ENCODE data around the gene SORCS1.

SORCS1 gene

GRCh38 chr10:107032700-107033401, 131.7 kb downstream of the SORCS1 start:
- TF ChIP-seq RAD21 (IDR thresholded peaks at IDR 0.05; ENCODE audit: low read depth) = no peak
- no peak for TF ChIP-seq MAX (IDR thresholded peaks at IDR 0.05)
- TF ChIP-seq ZBTB7A (IDR thresholded peaks at IDR 0.05; ENCODE audit: low read depth) = no peak
- no peak for TF ChIP-seq CEBPB (IDR thresholded peaks at IDR 0.05)
- no peak for TF ChIP-seq EGR1 (IDR thresholded peaks at IDR 0.05)
- TF ChIP-seq NFIC (IDR thresholded peaks at IDR 0.05) = no peak
- TF ChIP-seq FOXM1 (IDR thresholded peaks at IDR 0.05; ENCODE audit: borderline replicate concordance, low read depth) = no peak
- TF ChIP-seq TAF1 (IDR thresholded peaks at IDR 0.05; ENCODE audit: low read depth) = no peak
- TF ChIP-seq CREB1 (IDR thresholded peaks at IDR 0.05; ENCODE audit: low read depth) = no peak
- no peak for TF ChIP-seq YY1 (IDR thresholded peaks at IDR 0.05; ENCODE audit: low read depth)
- TF ChIP-seq TCF12 (IDR thresholded peaks at IDR 0.05; ENCODE audit: low read depth) = no peak
- TF ChIP-seq, protein P1, sequence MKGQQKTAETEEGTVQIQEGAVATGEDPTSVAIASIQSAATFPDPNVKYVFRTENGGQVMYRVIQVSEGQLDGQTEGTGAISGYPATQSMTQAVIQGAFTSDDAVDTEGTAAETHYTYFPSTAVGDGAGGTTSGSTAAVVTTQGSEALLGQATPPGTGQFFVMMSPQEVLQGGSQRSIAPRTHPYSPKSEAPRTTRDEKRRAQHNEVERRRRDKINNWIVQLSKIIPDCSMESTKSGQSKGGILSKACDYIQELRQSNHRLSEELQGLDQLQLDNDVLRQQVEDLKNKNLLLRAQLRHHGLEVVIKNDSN (IDR thresholded peaks at IDR 0.05) = no peak

DNA sequence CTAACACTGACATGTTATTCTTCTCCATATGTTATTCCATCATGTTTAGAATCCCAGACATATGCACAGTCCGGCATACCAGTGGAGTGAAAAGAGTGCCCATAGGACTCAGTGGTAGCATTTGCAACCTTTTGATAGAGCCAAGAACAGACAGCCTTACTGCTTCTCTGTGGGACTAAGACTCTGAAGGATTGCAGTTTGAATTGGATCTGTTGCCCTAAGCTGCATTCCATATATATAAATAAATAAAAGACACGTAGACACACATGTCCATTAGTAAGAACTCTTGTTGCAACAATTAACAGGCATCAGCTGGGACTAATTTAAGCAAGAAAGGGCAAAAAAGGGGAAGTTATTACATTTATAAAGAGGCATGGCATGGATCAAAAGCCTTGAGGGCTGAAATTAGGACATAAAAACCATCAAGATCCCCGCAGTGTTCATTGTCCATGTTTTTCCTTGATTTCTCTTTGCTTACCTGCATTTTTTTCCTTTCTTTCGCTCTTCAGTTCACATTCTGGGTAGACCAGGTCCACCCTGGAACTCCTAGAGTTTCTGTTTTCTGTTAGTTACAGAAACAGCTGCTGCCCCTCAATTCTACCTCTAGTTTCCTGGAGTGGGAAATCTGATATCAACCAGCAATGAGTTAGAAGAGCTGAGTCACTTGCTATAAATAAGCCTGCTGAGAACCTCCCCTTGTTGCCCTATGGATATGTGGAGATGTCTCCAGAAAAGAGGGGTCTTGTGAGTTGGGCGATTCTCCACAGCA, 132.4 kb downstream of the SORCS1 start:
- TF ChIP-seq TAF1 (IDR thresholded peaks at IDR 0.05; ENCODE audit: low read depth) (no peak), MAX (IDR thresholded peaks at IDR 0.05) (no peak), REST (IDR thresholded peaks at IDR 0.05; ENCODE audit: low read depth) (no peak), TCF12 (IDR thresholded peaks at IDR 0.05; ENCODE audit: low read depth) (no peak), CREB1 (IDR thresholded peaks at IDR 0.05; ENCODE audit: low read depth) (no peak)
- TF ChIP-seq, protein P1 (IDR thresholded peaks at IDR 0.05) = no peak

- TF ChIP-seq YY1 (IDR thresholded peaks at IDR 0.05; ENCODE audit: low read depth) (no peak), TCF12 (IDR thresholded peaks at IDR 0.05; ENCODE audit: low read depth) (no peak), CREB1 (IDR thresholded peaks at IDR 0.05; ENCODE audit: low read depth) (no peak), ZBTB7A (IDR thresholded peaks at IDR 0.05; ENCODE audit: low read depth) (no peak), TAF1 (IDR thresholded peaks at IDR 0.05; ENCODE audit: low read depth) (no peak), REST (IDR thresholded peaks at IDR 0.05; ENCODE audit: low read depth) (no peak), CEBPB (IDR thresholded peaks at IDR 0.05) (no peak), FOXM1 (IDR thresholded peaks at IDR 0.05; ENCODE audit: borderline replicate concordance, low read depth) (no peak), EGR1 (IDR thresholded peaks at IDR 0.05) (no peak), MAX (IDR thresholded peaks at IDR 0.05) (no peak), NFIC (IDR thresholded peaks at IDR 0.05) (no peak), TEAD4 (IDR thresholded peaks at IDR 0.05) (no peak), RAD21 (IDR thresholded peaks at IDR 0.05; ENCODE audit: low read depth) (no peak), EP300 (IDR thresholded peaks at IDR 0.05; ENCODE audit: borderline replicate concordance) (no peak)
- TF ChIP-seq, protein P1 (IDR thresholded peaks at IDR 0.05) = no peak
Observed at GRCh38 chr10:107028236-107028635, 136.3 kb downstream of the SORCS1 start.

DNA sequence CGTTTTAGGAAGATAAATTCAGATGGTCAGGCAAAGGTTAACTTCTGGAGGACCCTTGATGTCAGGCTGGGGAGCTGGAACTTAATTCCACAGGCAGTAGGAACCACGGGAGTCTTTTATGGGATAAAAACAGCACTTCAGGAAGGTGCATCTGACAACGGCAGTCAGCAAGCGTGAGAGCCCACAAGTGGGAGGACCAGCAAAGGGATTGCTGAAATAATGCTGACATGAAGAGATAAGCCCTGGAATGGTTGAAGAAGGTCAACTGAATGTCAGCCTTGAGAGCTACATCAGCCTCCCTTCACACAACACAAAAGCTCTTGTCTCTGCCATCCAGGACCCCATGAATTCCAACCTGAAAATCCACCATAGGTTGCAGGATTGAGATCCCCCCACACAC, 138.8 kb downstream of the SORCS1 start:
- no peak for TF ChIP-seq CREB1 (IDR thresholded peaks at IDR 0.05; ENCODE audit: low read depth)

DNA sequence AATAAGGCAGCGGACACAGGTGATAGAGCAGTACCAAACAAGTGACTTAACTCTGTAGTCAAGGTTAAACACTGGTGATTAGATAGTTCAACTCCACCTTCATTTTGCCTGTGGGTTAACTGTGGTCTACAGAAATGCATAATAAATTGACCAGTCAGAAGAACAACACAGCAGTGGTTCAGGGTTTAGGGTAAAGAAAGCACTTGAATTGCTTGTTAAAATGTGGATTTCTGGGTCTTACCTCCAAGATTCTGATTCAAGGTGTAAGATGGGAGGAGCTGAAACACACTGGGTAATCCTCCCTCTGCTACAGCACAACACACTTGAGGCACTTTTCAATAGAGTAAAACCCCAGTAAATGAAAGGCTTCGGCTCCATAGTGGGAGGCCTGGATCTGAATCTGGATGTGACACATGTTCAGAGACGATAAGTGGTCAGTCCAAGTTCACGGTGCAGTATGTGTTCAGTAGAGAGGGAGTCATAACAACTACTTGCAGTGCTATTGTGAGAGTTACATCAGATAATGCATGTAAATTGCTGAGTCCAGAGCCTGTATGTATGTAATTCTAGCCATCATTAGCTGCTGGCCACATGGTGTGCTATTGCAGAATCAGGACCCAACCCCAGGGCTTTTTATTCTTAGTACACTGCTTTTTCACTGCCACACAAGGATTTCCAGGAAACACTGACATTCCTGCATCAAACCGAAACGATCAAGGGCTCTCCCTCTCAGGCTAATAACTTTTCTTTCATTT, 141.7 kb downstream of the SORCS1 start:
- no peak for TF ChIP-seq MAX (IDR thresholded peaks at IDR 0.05)
- no peak for TF ChIP-seq TCF12 (IDR thresholded peaks at IDR 0.05; ENCODE audit: low read depth)
- TF ChIP-seq ZBTB7A (IDR thresholded peaks at IDR 0.05; ENCODE audit: low read depth) = no peak
- TF ChIP-seq CEBPB (IDR thresholded peaks at IDR 0.05) = no peak
- TF ChIP-seq, protein P1 (IDR thresholded peaks at IDR 0.05) = no peak
- no peak for TF ChIP-seq RAD21 (IDR thresholded peaks at IDR 0.05; ENCODE audit: low read depth)
- no peak for TF ChIP-seq YY1 (IDR thresholded peaks at IDR 0.05; ENCODE audit: low read depth)
- TF ChIP-seq TEAD4 (IDR thresholded peaks at IDR 0.05) = no peak
- TF ChIP-seq EGR1 (IDR thresholded peaks at IDR 0.05) = no peak
- no peak for TF ChIP-seq REST (IDR thresholded peaks at IDR 0.05; ENCODE audit: low read depth)
- no peak for TF ChIP-seq EP300 (IDR thresholded peaks at IDR 0.05; ENCODE audit: borderline replicate concordance)
- no peak for TF ChIP-seq FOXM1 (IDR thresholded peaks at IDR 0.05; ENCODE audit: borderline replicate concordance, low read depth)
- no peak for TF ChIP-seq TAF1 (IDR thresholded peaks at IDR 0.05; ENCODE audit: low read depth)
- TF ChIP-seq NFIC (IDR thresholded peaks at IDR 0.05) = no peak

Measured in Ishikawa (cell line).